Mucosa of descending colon (tissue), 3 donors: ENCODE results near the gene LPAR3. TPM values are rescaled to one million over a fixed set of nuclear protein-coding genes. Genes with fewer than 3 reads are reported as not detected.
A peak's percentile ranks its signal among the peaks of the same experiment; 100 is the strongest.

Experiments
- ATAC-seq: fragments of 200-7000 bp; cut with Tn5 transposase; one replicate; pipeline ENCODE4 v1.9.1; 2020; ENCODE audit warnings: mild to moderate bottlenecking, moderate library complexity
- DNase-seq, 3 donors: peaks; one replicate each; pipeline ENCODE4 v3.0.0-alpha.2; 2020
- H3K36me3 ChIP-seq: fragments of 200-600 bp; one replicate; pipeline ENCODE4 v1.8.0; 2021; ENCODE audit warnings: low read depth, mild to moderate bottlenecking
- H3K4me1 ChIP-seq: fragments of 200-600 bp; one replicate; pipeline ENCODE4 v1.8.0; 2021; ENCODE audit warnings: low read depth, mild to moderate bottlenecking
- H3K4me3 ChIP-seq: fragments of 200-600 bp; one replicate; pipeline ENCODE4 v1.8.0; 2021; ENCODE audit warnings: mild to moderate bottlenecking
- H3K9me3 ChIP-seq: fragments of 200-600 bp; one replicate; pipeline ENCODE4 v1.8.0; 2021; ENCODE audit warnings: mild to moderate bottlenecking
- intact Hi-C, 2 donors: fragments of 100-400 bp; cut with DNase I in 1 of 2; cut with micrococcal nuclease in 1 of 2; formaldehyde crosslinking; loops; one replicate each; pipeline versions ENCODE4 v1.11.0 to v1.11.1; 2022; cut with DNase I, micrococcal nuclease
- total RNA-seq, 3 donors: library from RNA; stranded (reverse); fragmentation: NEBNext Ultra II Directional in 2 of 3; extraction: Animal tissue kit (Norgen Biotek cat#: 25700) in 2 of 3; gene quantifications; one replicate each; pipeline versions ENCODE4 v1.2.1 to v1.2.4, GENCODE V29; 2021 to 2023
- TF ChIP-seq, protein P1 (sequence below): fragments of 200-600 bp; IDR thresholded peaks from one replicate; pipeline ENCODE4 v1.8.0; 2022; ENCODE audit warnings: antibody characterized with exemption, mild to moderate bottlenecking
- donor health status: DM: no; HTN: no; CAD: no; lungs with moderate emphysema.
- donor health status: DM: no; HTN: no; CAD: no.
- donor health status: DM: no; HTN: yes; CAD: no.

LPAR3 gene
- total RNA-seq, 3 donors from 2014 or later, result 2.5 to 3.5 (median 2.5) TPM

DNA sequence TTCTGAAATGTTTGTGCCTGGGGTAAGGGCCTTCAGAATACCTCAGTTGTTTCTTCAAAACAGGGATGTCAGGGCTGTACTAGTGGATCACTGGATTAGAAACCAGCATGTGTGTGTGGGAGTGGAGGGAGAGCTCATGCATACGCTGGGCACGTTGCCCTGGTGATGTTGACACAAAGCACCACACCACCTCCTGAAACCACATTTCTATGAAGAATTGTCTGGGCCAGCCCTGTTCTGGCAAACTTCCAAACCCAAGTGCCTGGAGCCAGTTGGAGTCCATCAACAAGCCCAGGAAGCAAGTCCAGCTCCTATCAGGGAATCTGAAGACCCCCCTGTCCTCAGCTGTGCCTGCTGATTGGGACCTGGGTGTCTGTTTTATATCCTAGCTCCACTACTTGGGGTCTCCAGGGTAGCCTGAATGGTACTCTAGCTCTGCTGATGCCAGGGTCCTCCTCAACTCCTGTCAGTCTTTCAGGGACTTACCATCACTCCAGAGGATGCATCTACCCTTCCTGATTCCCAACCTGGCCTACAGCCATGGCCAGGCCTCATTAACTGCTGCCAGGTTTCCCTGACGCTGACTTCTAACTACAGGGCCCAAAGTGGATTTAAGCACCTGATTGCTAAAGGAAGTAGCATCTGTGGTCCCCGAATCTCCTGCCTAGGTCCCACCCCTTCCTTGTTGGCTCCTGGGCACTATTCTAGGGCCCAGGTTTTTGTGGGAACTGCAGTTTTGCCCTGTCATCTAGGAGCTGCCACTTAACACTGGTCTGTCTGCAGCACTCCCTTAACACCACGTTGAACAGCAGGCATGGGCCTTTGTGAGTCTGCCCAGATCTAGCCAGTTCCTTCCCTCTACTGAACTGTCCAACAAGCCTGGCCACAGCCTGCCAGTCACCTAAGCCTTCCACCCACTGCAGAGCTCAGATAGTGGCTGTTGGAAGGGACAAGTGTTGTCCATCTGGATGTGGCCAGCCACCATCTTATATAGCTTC lies 45.5 kb downstream of the LPAR3 start:
- no peaks in the 10 kb centered on the region for H3K9me3 ChIP-seq
- H3K4me3 ChIP-seq, result no peak overlapping the region
- intact Hi-C loops, result no loop called here
- ATAC-seq, result peak; percentile 90
- DNase-seq, result peak; percentile 80 to 87 (median 82)
- H3K4me1 ChIP-seq, result no peaks in the 10 kb centered on the region
- TF ChIP-seq, protein P1, sequence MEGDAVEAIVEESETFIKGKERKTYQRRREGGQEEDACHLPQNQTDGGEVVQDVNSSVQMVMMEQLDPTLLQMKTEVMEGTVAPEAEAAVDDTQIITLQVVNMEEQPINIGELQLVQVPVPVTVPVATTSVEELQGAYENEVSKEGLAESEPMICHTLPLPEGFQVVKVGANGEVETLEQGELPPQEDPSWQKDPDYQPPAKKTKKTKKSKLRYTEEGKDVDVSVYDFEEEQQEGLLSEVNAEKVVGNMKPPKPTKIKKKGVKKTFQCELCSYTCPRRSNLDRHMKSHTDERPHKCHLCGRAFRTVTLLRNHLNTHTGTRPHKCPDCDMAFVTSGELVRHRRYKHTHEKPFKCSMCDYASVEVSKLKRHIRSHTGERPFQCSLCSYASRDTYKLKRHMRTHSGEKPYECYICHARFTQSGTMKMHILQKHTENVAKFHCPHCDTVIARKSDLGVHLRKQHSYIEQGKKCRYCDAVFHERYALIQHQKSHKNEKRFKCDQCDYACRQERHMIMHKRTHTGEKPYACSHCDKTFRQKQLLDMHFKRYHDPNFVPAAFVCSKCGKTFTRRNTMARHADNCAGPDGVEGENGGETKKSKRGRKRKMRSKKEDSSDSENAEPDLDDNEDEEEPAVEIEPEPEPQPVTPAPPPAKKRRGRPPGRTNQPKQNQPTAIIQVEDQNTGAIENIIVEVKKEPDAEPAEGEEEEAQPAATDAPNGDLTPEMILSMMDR, result no peak
- H3K36me3 ChIP-seq, result no peaks in the 10 kb centered on the region

DNA sequence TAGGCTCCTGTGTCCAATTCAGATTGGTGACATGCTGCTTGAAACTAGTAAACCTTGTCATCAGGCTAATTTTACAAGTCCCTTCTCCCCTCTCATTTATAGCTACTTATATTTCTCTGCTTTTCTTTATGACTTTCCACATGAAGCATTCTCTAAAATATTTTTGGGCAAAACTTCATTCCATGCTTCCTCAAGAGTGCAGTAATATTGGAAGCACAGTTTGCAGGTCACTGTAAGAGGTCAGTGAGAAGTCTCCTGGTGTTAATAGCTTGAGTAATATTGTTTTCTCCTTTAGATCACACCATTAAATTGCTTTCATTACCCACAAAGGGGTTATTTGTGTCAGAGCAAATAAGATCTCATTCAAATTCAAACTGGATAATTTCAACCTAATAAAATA lies 46.6 kb downstream of the LPAR3 start:
- Histone ChIP-seq H3K36me3 (no peaks in the 10 kb centered on the region), H3K4me3 (no peak overlapping the region), H3K4me1 (no peaks in the 10 kb centered on the region), H3K9me3 (no peaks in the 10 kb centered on the region)
- no peak for ATAC-seq
- DNase-seq, result no peak
- intact Hi-C loops, result no loop called here
- TF ChIP-seq, protein P1, result no peak

DNA sequence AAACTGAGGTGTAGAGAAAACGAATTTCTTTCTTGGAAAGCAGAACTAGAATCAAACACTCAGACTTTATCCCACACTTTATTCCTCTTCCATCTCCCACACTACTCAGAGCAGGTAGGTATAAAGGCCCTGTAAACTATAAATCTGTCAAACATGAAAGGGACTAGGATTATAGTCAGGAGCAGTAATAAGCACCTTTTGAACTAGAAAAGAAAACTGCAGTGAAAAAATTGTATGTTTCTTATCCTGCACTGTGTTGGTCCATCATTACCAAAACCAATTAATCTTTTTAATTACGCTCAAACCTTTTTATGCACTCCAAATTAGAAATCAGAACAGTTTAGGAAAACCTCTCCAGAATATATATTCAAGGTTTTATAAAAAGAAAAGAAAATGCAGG lies 47.6 kb downstream of the LPAR3 start:
- ATAC-seq (no peak), DNase-seq (no peak)
- H3K4me3 ChIP-seq, result no peak overlapping the region
- intact Hi-C loops, result no loop called here
- H3K36me3 ChIP-seq, result no peaks in the 10 kb centered on the region
- TF ChIP-seq, protein P1, result no peak
- H3K9me3 ChIP-seq, result no peaks in the 10 kb centered on the region
- H3K4me1 ChIP-seq, result no peaks in the 10 kb centered on the region

DNA sequence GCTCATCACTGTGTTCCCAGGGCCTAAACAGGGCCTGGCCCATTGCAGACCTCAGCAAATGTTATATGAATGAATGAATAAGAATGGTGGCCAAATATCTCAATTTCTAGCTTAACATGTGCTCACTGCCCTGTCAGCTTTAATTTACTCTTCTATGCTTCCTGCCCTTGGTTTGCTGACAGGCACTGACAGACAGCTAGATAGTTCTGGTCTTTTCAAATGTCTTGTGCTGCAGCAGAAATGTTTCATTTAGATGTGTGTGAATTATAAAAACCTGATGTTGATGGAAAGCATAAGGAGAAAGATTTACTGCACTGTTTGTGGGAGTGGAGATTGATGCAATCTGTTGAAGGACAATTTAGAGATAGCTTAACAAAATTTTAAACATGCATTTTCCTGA lies 48.9 kb downstream of the LPAR3 start:
- Histone ChIP-seq H3K4me3 (no peak overlapping the region), H3K4me1 (no peaks in the 10 kb centered on the region), H3K36me3 (no peaks in the 10 kb centered on the region), H3K9me3 (no peaks in the 10 kb centered on the region)
- ATAC-seq, result no peak
- intact Hi-C loops, result no loop called here
- no peak for DNase-seq
- TF ChIP-seq, protein P1, result no peak

DNA sequence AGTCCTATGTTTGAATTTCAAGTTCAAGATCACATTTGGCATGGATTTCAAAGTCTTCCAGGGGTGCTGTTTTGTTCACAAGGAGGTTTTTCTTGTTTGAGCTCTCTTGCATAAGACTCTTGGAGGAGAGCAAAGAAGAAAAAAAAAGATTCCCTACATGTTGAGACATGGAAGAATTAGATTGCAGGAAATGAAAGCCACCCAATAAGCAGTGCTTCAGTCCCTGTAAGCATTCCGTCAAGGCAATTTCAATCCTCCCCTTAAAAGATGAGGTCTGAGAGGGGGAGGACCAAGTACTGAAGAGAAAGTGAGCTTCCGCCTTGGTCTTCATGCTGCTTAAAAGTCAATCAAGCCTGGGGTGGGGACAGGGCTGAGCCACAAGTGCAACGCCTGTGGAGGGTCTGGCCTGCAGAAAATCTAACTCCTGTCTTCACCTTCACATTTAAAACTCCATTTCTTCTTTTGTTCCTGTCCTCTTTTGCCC lies 50.2 kb downstream of the LPAR3 start:
- H3K9me3 ChIP-seq, result no peaks in the 10 kb centered on the region
- no peak for DNase-seq

More for the DNA sequence above, 50.2 kb downstream of the LPAR3 start:
- Histone ChIP-seq H3K36me3 (no peaks in the 10 kb centered on the region), H3K4me1 (no peaks in the 10 kb centered on the region), H3K4me3 (no peak overlapping the region)
- TF ChIP-seq, protein P1, result no peak
- no peak for ATAC-seq
- intact Hi-C loops, result no loop called here
